Measurements from ENCODE around the gene FZD2. TPM values are rescaled to one million over a fixed set of nuclear protein-coding genes. Genes with fewer than 3 reads are reported as not detected.
A peak's percentile ranks its signal among the peaks of the same experiment; 100 is the strongest.

FZD2 gene
- total and polyA plus RNA-seq, 2 of the 8 experiments (the other 6 are each of a cell fraction or from before 2014, with no cell fraction given): 17.6 to 86.7 TPM

- H4K20me1 ChIP-seq (replicated peaks in 1 of 2; ENCODE audit: control insufficient read depth in 1 of 2, insufficient read depth in 2 of 2, low read length in 2 of 2): peaks cover 0 to 4% of the 10 kb centered on the region in 2 experiments
- ChIA-PET POLR2A (ENCODE audit: partially characterized antibody) (interaction anchor here (1.2 kb wide), 1 partner anchor 31 kb away, joined by 5 read pairs; no protein-coding TSS in a partner anchor), CTCF (ENCODE audit: partially characterized antibody) (interaction anchor here (0.6 to 5.3 kb wide), 15 partner anchors 16 to 1636 kb away, joined by 3 to 68 read pairs (median 3); no protein-coding TSS in a partner anchor)
- H2BK20ac ChIP-seq (ENCODE audit: low read length): no peak overlapping the region
- peaks cover 0 to 33% (median 17%) of the 10 kb centered on the region in 4 experiments; a peak in 6 of 7 replicates for H3K27me3 ChIP-seq (replicated peaks in 1 of 4; ENCODE audit: control insufficient read depth in 3 of 4, extremely low read depth in 1 of 4, insufficient read depth in 3 of 4, low read length in 3 of 4)
- no peak overlapping the region for H4K91ac ChIP-seq (replicated peaks; ENCODE audit: insufficient read length, low read length)
- no peak overlapping the region for H4K5ac ChIP-seq (ENCODE audit: insufficient read length, low read depth, low read length)
- no peak overlapping the region for H3K18ac ChIP-seq (ENCODE audit: extremely low read depth, low read length)
- H3K23ac ChIP-seq (ENCODE audit: insufficient read length): no peak overlapping the region
- H2BK12ac ChIP-seq (ENCODE audit: low read depth, low read length): no peak overlapping the region
- H3K23me2 ChIP-seq (ENCODE audit: low read depth, low read length): no peaks in the 10 kb centered on the region; the same call in 1 of the 2 replicates
- 70% methylated on average over 7 of the region's 7 CpGs; no CpG with 5 or more reads in 1 of the 2 experiments for WGBS, 2 experiments (ENCODE audit: extremely low coverage in 1 of 2, insufficient coverage in 1 of 2, insufficient read length in 1 of 2, insufficient replicate concordance in 2 of 2, low coverage in 1 of 2, low lambda C conversion rate in 2 of 2, missing lambda C conversion rate in 1 of 2)
- no peaks in the 10 kb centered on the region for H3K36me3 ChIP-seq (ENCODE audit: control insufficient read depth in 2 of 4, insufficient read depth in 4 of 4, low read length in 3 of 4)
- H2AFZ ChIP-seq (ENCODE audit: low read length): no peak overlapping the region
- H3K4me2 ChIP-seq (ENCODE audit: insufficient read depth in 1 of 2, low read depth in 2 of 2, low read length in 2 of 2): no peak overlapping the region
- H2AK5ac ChIP-seq (ENCODE audit: low read depth, low read length): no peak overlapping the region
- no peak overlapping the region for H3K14ac ChIP-seq (ENCODE audit: insufficient read length)
- H3K4me3 ChIP-seq (ENCODE audit: extremely low read depth in 1 of 4, insufficient read depth in 2 of 4, low read depth in 3 of 4, low read length in 4 of 4): no peak overlapping the region
- DNase-seq (ENCODE audit: low read depth in 1 of 2, low spot score in 2 of 2) (no peak), FAIRE-seq (no peak)
- no peak overlapping the region for H2BK15ac ChIP-seq (ENCODE audit: low read length)
- no peak overlapping the region for H3K27ac ChIP-seq (ENCODE audit: low read depth, low read length)
- H3K79me1 ChIP-seq (ENCODE audit: low read depth, low read length): no peaks in the 10 kb centered on the region; the same call in 1 of the 2 replicates
- peaks cover 0 to 8% of the 10 kb centered on the region in 2 experiments; a peak in 2 of 4 replicates for H3K79me2 ChIP-seq (ENCODE audit: control insufficient read depth in 1 of 2, insufficient read depth in 2 of 2, low read length in 2 of 2)
- no peak overlapping the region for H2BK5ac ChIP-seq (ENCODE audit: low read depth, low read length)
- peaks cover 0 to 14% (median 7%) of the 10 kb centered on the region in 4 experiments; a peak in 5 of 7 replicates for H3K4me1 ChIP-seq (replicated peaks in 1 of 4; ENCODE audit: control insufficient read depth in 3 of 4, insufficient read depth in 4 of 4, low read length in 3 of 4)
- peaks cover 12 to 22% of the 10 kb centered on the region in 2 experiments for H3K9me3 ChIP-seq (ENCODE audit: insufficient read depth in 2 of 2, low read depth in 1 of 2, low read length in 1 of 2)
- no peak overlapping the region for H4K8ac ChIP-seq (ENCODE audit: extremely low read depth, insufficient read depth, low read length)
- no peak overlapping the region for H3K9ac ChIP-seq (replicated peaks in 1 of 4; ENCODE audit: extremely low read depth in 1 of 4, low read depth in 3 of 4, low read length in 3 of 4)
- no peak overlapping the region for H3K56ac ChIP-seq (replicated peaks; ENCODE audit: insufficient read length, low read depth, low read length)
- no peak overlapping the region for H2BK120ac ChIP-seq (replicated peaks; ENCODE audit: low read depth, low read length)
- TF ChIP-seq HDAC2 (IDR thresholded peaks at IDR 0.05; ENCODE audit: borderline replicate concordance in 1 of 2, low read depth in 2 of 2, low read length in 2 of 2): no peak
- peak in 2 of 3 experiments; percentile 20 to 58; a peak in 3 of 4 replicates for TF ChIP-seq CTCF (IDR thresholded peaks at IDR 0.05; ENCODE audit: control extremely low read depth in 1 of 3, insufficient read depth in 1 of 3, low read depth in 1 of 3, low read length in 3 of 3)
- H3K4ac ChIP-seq (replicated peaks; ENCODE audit: insufficient read length, low read depth, low read length): no peak overlapping the region
Measured at GRCh38 chr17:44564429-44564828, 7.1 kb downstream of the FZD2 start.

Data from H1 (cell line).